GM18526 (cell line): ENCODE data around the gene THNSL1.

ENCODE experiments used
- POLR2A ChIP-seq: IDR thresholded peaks from 3 replicates; pipeline ENCODE4 v1.6.1; 2011; ENCODE audit not compliant: insufficient read length; ENCODE audit errors: extremely low read depth

Gene THNSL1

DNA sequence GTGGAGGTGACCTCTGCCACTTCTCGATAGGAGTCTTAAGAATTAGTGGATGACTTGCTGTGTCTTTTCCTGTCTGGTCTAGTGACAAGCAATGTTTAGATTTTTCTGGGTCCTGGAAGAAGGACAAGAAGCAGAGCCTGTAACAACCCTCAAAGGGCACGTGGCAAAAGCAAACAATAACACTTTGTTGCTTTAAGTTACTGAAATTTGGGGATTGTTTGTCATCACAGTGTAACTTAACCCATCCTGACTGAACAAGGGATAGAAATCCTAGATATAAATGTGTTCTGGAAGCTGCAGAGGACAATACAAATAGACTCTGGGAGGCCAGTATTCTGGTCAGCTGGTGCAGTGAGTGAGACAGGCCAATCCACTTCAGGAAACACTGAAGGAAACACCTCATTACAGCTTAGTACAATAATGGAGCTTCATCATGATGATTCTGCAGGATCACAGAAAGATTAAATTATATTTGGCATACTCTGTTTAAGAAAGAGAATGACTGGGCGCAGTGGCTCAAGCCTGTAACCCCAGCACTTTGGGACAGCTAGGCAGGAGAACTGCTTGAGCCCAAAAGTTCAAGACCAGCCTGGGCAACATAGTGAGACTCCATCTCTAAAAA is 23.8 kb upstream of the THNSL1 start:
- TF ChIP-seq POLR2A, result no peak

DNA sequence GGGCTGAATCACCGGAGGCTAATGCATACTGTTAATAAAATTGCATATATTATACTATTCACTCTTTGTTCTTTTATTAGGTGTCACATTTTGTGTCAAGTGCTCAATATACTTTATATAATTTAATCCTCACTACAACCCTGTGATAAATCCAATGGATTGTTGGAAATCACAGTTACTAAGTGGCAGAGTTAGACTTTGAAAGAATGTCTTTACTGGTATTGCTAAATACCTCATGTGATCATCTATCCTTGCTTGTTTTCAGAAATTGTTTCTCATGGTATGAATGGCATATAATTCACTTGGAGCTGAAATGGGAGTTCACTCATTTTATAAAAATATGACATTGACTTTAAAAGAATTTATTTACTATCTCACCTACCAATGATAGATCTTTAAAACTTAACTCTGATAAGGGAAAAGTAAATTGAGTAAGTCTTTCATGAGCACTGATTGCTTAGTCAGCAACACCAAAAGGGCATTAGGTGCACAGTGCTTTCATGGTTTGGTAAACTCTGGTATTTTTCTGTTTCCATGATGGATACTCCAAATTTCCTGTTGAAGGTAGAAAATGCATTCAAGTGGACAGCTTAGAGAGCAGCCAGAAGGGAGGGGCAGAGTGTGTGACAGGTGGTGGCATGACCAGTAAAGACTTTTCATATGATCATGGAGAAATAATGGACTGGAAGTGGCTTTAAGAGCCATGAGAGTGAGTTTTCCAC is 23.0 kb upstream of the THNSL1 start:
- no peak for TF ChIP-seq POLR2A

DNA sequence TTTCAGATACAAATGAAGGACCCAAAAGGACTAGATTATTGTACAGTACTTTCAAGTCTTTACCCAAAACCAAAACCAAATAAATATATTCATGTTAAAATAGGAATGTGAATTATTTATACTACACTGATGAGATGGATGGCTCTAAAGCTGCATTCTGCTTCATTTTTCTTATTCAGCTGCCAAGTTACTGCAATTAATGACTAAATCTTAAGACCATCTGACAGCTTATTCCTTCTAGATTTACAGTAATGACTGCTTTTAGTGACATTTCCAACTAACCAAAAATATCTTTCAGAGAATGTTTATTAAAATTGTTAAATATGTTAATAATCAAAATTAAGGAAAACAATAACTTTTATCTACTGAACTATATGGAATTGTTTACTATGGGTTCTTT is 21.3 kb upstream of the THNSL1 start:
- TF ChIP-seq POLR2A, result no peak

DNA sequence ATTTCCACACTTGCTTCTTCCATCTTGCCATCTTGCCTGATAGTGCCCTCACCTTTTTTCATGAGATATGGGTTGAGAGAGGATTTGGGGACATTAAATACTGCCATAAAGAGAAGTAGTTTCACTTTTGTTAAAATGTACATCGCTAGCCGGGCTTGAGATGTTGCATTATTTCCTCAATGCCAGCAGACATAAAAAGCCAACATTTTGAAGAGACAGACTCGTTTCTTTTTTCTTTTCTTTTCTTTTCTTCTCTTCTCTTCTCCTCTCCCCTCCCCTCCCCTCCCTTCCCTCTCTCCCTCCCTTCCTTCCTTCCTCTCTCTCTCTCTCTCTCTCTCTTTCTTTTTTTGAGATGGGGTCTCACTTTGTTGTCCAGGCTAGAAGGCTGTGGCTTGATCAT is 18.4 kb upstream of the THNSL1 start:
- TF ChIP-seq POLR2A, result no peak

- no peak for TF ChIP-seq POLR2A
Measured at GRCh38 chr10:25014579-25014978, 1.8 kb upstream of the THNSL1 start.

DNA sequence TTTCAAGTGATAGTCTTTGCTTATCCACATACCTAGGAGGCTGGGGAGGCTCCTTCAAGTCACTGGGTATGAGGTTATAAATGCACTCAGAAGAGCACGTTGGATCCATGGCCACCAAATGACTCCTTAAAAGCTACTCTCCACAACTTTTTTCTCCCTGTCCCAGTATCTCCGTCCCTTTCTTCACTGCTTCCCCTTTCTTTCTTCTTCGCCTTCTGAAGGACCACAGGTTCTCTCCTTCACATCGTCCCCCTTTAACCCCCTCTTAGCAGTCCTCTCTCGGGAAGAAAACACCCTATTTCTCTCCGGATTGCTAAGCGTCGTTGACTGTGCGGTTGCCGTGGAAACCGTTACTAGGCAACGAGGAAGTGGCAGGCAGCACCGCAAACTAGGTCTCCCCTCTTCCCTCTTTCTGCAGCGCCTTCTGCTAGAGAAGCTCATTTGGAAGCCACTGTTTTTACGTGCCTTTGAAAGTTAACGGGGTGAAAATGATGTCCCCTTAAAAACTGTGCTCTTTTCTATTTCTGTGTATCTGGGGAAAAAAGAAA is 510 bp upstream of the THNSL1 start, which contains the start of gene ENKUR:
Gene ENKUR, minus strand, starts transcription at position 331 of the 548 bp plus-strand sequence. Its CDS starts 222 bp downstream, at position 109.
- TF ChIP-seq POLR2A, result no peak

GRCh38 chr10:25017154-25017590 is 760 bp downstream of the THNSL1 start:
- no peak for TF ChIP-seq POLR2A

DNA sequence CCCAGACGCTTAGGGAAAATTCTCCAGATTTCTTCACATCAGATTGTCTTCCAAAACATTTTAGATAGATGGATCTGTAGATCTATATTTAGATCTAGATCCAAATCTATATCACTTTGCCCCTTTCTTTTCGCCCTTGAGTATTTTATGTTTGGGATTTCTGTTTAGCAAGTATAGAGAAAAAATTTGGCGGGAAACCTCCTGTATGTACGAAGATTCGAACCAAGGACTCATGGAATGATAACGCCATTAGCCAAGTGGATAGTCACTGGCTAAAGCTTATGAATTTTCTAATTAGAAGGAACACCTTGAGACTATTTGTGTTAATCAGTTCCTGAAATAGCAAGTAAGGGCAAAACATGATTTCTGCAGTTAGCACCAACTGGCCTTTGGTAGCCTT is 1.2 kb downstream of the THNSL1 start:
- no peak for TF ChIP-seq POLR2A

DNA sequence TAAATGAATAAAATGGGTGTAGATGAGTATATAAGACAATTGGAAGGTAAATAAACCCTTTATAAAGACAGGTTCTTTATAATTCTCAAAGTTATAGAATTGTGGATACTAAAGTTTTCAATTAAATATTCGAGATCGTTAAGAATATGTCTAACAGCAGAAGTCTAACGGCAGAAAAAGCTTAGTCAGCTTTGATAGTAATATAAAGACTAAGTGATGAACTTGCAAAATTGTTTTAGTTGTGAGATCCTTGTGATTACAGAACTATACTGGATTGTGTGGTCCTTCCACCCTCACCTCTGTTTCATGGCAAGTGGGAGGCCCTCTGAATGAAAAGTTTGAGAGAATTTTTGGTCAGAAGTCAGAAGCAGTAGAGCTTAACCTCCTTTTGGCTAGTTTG is 2.3 kb downstream of the THNSL1 start:
- TF ChIP-seq POLR2A, result no peak

DNA sequence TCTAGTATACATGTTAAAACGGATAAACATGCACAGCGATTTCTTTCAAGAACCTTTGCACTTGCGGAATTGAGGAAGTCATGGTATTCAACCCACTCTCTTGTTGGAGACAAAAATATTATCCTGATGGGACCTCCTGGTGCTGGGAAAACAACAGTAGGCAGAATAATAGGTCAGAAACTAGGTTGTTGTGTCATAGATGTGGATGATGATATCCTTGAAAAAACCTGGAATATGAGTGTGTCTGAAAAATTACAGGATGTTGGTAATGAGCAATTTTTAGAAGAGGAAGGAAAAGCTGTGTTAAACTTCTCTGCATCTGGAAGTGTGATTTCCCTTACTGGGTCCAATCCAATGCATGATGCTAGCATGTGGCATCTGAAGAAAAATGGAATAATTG is 6.9 kb downstream of the THNSL1 start:
- no peak for TF ChIP-seq POLR2A

GRCh38 chr10:25024528-25024927 is 8.1 kb downstream of the THNSL1 start:
- no peak for TF ChIP-seq POLR2A

GRCh38 chr10:25026463-25026862 is 10.1 kb downstream of the THNSL1 start:
- TF ChIP-seq POLR2A, result no peak

GRCh38 chr10:25028711-25029110 is 12.3 kb downstream of the THNSL1 start:
- no peak for TF ChIP-seq POLR2A

- no peak for TF ChIP-seq POLR2A
Measured at GRCh38 chr10:25029519-25029918, 13.1 kb downstream of the THNSL1 start.

- no peak for TF ChIP-seq POLR2A
Measured at GRCh38 chr10:25036381-25036780, 20.0 kb downstream of the THNSL1 start.

DNA sequence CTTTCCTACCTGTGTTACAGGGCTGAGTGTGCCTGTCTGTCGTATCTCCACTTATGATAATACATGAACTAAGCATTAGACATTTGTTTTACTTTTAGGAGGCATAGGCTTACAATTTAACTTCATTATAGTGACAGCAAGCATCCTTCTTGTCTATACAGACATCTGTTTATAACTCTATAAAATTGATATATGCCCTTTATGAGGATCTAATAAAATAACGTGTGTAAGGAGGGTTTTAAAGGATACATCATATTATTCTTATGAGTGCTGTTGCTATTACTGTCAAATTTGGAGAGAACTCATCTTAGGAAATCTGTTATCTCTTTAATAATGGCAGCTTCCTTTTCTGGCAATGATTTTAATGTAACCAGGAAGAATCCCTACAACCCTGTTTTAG is 21.9 kb downstream of the THNSL1 start:
- TF ChIP-seq POLR2A, result no peak
